Osteocyte (in vitro differentiated cells): ENCODE measurements around the gene BLACAT1. TPM values are rescaled to one million over a fixed set of nuclear protein-coding genes. Genes with fewer than 3 reads are reported as not detected.

ENCODE experiments used
- DNase-seq: peaks from one replicate; pipeline ENCODE4 v3.0.0; 2021; ENCODE audit warnings: mixed read lengths; ENCODE audit not compliant: unreplicated experiment; ENCODE audit errors: extremely low spot score
- H3K27ac Mint-ChIP-seq: one replicate; pipeline ENCODE4 v1.8.0; 2021; ENCODE audit warnings: mild to moderate bottlenecking, mixed read lengths; ENCODE audit not compliant: unreplicated experiment
- H3K27me3 Mint-ChIP-seq: one replicate; pipeline ENCODE4 v1.8.0; 2021; ENCODE audit warnings: mixed read lengths; ENCODE audit not compliant: unreplicated experiment
- H3K36me3 Mint-ChIP-seq: one replicate; pipeline ENCODE4 v1.8.0; 2021; ENCODE audit warnings: mixed read lengths; ENCODE audit not compliant: unreplicated experiment
- H3K4me1 Mint-ChIP-seq: one replicate; pipeline ENCODE4 v1.8.0; 2021; ENCODE audit warnings: mixed read lengths; ENCODE audit not compliant: unreplicated experiment
- H3K4me3 Mint-ChIP-seq: one replicate; pipeline ENCODE4 v1.8.0; 2021; ENCODE audit warnings: mild to moderate bottlenecking, moderate library complexity, mixed read lengths; ENCODE audit not compliant: unreplicated experiment
- H3K9me3 Mint-ChIP-seq: one replicate; pipeline ENCODE4 v1.8.0; 2021; ENCODE audit warnings: mixed read lengths; ENCODE audit not compliant: unreplicated experiment
- total RNA-seq: library from RNA; stranded (reverse); gene quantifications from 2 replicates; pipeline ENCODE4 v1.2.1, GENCODE V29; 2021
- TF ChIP-seq, protein P1 (sequence below): fragments of 200-600 bp; sonication (generic); IDR thresholded peaks from 2 replicates; pipeline ENCODE4 v1.5.0; 2021; ENCODE audit warnings: antibody characterized with exemption, mild to moderate bottlenecking, moderate library complexity

BLACAT1 gene
- total RNA-seq, 1 donor from 2014 or later = not detected

DNA sequence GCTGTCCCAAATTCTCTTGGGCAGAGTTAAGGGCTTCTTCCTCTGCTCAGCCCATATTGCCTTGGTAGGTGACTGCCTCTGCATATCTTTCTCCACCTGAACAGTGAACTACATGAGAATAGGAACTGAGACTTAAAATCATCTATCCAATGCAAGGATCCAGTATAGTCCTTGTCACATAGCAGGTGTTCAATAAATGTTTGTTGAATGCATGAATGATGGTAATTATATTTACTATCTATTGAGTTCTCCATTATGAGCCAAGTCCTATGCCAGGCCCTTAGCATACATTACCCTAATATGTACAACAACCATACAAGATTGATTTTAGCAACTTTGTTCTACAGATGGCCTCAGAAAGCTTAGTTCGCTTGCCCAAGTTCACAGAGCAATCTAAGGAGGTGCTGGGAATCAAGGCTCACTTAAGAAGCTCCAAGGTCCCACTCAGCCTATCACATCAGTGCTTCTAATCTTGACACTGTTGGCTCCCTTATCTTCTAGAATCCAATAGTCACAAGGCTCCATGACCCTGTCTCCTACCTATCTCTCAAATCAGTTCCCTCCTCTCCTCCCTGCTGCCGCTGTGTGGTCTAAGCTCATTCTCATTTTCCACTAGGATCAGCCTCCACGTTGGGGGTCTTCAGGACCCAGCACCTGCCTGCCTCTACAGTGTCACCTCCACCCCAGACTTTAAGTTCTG is 46.4 kb upstream of the BLACAT1 start:
- TF ChIP-seq, protein P1, sequence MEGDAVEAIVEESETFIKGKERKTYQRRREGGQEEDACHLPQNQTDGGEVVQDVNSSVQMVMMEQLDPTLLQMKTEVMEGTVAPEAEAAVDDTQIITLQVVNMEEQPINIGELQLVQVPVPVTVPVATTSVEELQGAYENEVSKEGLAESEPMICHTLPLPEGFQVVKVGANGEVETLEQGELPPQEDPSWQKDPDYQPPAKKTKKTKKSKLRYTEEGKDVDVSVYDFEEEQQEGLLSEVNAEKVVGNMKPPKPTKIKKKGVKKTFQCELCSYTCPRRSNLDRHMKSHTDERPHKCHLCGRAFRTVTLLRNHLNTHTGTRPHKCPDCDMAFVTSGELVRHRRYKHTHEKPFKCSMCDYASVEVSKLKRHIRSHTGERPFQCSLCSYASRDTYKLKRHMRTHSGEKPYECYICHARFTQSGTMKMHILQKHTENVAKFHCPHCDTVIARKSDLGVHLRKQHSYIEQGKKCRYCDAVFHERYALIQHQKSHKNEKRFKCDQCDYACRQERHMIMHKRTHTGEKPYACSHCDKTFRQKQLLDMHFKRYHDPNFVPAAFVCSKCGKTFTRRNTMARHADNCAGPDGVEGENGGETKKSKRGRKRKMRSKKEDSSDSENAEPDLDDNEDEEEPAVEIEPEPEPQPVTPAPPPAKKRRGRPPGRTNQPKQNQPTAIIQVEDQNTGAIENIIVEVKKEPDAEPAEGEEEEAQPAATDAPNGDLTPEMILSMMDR = no peak
- no peak for DNase-seq
- peaks cover 21% of the 10 kb centered on the region for H3K27me3 Mint-ChIP-seq
- no peaks in the 10 kb centered on the region for H3K36me3 Mint-ChIP-seq
- H3K27ac Mint-ChIP-seq = no peak overlapping the region
- H3K9me3 Mint-ChIP-seq = no peaks in the 10 kb centered on the region
- H3K4me3 Mint-ChIP-seq = no peak overlapping the region
- peaks cover 17% of the 10 kb centered on the region for H3K4me1 Mint-ChIP-seq

DNA sequence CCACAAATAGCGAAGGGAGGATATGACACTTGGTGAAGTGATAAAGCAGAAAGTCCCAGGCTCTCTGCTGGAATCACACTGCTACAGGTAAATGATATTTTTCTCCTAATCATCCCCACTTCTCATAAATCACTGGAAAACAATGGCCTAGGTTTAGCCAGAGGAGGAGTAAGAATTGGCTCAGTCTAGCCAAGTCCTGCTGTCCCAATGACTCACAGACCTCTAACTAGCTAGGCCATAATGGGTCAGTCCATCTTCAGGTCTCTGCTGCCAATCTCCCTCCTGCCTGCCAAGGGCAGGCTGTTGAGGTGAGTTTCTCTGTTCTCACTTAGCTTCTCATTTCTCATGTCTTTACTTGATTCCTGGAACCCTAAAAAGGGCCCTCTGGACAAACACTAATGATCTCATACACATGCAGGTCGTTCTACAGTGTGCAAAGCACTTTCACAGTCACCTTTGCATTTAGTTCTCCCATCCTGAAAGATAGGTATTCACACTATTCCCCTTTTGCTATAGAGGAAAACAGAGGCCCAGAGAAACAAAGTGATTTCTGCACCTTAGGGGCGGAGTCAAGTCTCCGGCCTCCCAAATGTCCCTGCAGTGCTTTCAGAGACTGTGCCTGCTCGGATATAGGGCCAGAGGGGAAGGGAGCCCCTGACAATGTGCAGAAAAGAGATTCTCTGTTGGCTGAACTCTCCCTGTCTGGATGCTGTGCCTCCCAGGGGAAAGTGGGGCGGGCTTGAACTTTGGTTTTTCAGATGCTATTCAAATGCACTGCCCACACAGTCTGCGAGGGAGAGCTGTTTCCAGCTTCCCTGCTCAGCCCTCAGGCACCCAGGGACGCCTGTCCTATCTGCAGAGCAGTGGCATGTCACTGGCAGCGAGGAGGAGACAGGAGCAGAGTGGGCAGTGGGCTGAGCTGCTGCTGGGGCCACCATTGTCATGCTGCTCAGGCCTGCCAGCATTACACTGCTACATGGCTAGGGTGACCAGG is 44.7 kb upstream of the BLACAT1 start:
- Mint-ChIP-seq H3K9me3 (no peaks in the 10 kb centered on the region), H3K27me3 (peaks cover 31% of the 10 kb centered on the region), H3K27ac (no peak overlapping the region), H3K4me3 (no peak overlapping the region), H3K4me1 (peaks cover 12% of the 10 kb centered on the region), H3K36me3 (no peaks in the 10 kb centered on the region)
- TF ChIP-seq, protein P1 = no peak
- DNase-seq = no peak

DNA sequence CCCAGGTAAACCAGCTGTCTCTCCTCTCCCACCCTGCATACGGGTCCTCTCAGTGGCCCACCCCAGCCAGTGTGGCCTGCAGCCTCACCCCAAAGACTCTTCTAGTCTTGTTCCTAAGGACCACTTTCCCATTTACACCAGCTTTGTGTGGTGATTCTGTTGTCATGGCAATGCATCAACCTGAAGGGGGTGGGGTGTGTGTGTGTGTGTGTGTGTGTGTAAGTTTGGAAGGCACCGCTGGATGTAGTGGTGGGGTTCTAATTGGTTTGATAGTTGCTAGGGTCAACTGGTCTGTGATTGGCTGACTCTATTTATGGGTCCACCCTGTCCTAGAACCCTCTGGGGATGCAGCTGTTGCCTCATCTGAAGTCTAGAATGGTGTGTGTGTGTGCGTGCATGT is 43.9 kb upstream of the BLACAT1 start:
- Mint-ChIP-seq H3K9me3 (no peaks in the 10 kb centered on the region), H3K4me1 (peaks cover 5% of the 10 kb centered on the region), H3K4me3 (no peak overlapping the region), H3K27me3 (peaks cover 36% of the 10 kb centered on the region), H3K27ac (no peak overlapping the region), H3K36me3 (no peaks in the 10 kb centered on the region)
- TF ChIP-seq, protein P1 = no peak
- DNase-seq = no peak

DNA sequence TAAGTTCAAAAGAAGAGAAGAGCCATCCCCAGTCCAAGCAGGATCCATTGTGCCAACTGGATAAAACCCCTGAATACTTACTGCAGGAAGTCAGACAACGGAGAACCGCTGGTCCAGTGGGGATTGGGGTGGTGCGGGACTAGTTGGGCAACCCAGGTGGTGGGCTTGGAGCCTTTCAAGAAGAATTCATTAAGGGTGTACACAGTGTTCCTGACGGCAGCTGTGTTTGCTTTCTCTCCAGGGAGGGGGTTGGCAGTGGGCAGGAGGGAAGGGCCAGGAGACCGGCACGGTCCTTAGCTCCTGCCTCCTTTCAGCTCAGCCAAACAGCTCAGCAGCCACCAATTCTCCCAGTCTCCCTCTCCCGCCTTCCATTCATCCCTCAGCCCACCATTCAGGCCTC is 41.5 kb upstream of the BLACAT1 start:
- no peaks in the 10 kb centered on the region for H3K9me3 Mint-ChIP-seq
- peaks cover 22% of the 10 kb centered on the region for H3K27me3 Mint-ChIP-seq

More for the DNA sequence above, 41.5 kb upstream of the BLACAT1 start:
- Mint-ChIP-seq H3K36me3 (no peaks in the 10 kb centered on the region), H3K27ac (no peak overlapping the region), H3K4me3 (no peak overlapping the region), H3K4me1 (peaks cover 16% of the 10 kb centered on the region)
- DNase-seq = no peak
- TF ChIP-seq, protein P1 = no peak
